HG03045 (cell line): ENCODE data around the gene R3HDM4.
"Not testable (repeated sequence)": the region's sequence is repeated elsewhere in the genome, so short reads cannot be mapped to it uniquely, and the experiment has no call there.

Source experiments
- ATAC-seq: cut with Tn5 transposase; IDR thresholded peaks from one replicate; pipeline ENCODE4 v1.9.1; 2021; ENCODE audit warnings: mild to moderate bottlenecking, moderate library complexity; ENCODE audit not compliant: unreplicated experiment

The R3HDM4 gene

DNA sequence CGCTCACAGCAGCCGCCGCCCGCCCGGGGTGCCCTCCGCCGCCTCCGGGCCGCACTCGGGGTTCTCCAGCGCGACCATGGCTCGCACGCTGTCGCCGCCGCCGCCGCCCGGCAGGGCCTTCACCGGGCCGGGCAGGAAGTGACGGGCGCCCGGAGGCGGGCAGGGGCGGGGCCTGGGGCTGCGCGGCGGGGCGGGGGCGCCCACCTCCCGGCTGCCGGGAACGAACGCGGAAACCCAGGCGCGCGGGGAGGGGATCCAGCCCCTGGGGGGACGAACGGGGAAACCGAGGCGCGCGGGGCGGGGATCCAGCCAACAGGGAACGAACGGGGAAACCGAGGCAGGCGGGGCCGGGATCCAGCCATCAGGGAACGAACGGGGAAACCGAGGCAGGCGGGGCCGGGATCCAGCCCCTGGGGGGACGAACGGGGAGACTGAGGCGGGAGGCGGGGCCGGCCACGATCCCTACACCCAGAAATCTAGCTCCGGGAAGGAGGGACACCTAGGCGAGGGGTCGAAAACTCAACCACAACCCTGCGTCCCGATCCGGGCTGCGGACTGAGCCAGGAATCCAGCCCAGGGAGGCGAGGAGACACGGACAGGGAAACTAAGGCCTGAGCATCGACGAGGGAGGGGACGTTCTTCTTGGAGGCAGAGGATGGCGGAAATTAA lies at the start of gene R3HDM4:
Gene R3HDM4, minus strand, starts transcription at position 140 of the 669 bp plus-strand sequence. Its CDS starts 62 bp downstream, at position 78.
- ATAC-seq, result peak; percentile 55

DNA sequence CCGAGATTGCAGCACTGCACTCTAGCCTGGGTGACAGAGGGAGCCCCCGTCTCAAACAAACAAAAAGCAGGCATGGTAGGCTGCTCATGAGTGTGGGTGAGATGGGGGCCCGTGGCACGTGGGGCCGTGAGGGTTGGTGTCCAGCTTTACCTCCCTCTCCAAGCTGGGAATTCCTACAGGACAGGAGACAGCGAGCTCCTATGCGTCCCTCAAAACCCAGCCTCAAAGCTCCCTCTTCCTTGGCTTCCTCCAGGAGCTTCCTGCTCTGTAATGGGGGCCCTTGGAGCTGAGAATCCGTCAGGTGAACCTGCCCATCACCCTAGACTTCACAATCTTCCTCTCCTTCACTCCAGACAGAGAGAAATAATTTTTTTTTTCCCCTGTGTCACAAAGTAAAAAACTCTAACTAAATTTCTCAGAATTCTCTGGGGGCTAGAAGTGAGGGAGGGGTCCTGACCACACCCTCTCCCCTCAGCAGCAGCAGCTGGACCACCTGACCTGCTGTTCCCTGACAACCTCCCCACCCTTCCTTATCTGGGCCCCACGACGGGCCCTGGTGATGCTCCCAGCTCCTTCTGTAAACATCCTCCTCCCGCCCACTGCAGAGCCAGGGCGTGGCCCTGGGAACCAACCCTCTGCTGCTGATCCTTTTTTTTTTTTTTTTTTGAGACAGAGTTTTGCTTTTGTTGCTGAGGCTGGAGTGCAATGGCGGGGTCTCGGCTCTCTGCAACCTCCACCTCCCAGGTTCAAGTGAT lies 49.0 kb upstream of the R3HDM4 start:
- no peak for ATAC-seq

DNA sequence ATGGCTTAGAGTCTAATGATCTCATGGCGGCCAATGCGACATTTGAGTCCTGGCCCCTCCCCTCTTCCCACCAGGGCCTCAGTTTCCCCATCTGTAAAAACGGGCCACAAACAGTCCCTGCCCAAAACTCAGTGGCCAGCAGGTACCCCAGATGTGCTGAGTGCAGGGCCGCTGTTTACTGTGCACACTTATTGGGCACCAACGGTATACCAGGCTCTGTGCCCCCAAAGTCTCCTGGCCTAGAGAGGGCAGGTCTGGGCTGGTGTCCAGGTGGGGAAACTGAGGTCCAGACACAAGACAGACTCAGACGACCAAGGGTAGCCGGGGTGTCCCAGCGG lies 47.6 kb upstream of the R3HDM4 start:
- no peak for ATAC-seq

DNA sequence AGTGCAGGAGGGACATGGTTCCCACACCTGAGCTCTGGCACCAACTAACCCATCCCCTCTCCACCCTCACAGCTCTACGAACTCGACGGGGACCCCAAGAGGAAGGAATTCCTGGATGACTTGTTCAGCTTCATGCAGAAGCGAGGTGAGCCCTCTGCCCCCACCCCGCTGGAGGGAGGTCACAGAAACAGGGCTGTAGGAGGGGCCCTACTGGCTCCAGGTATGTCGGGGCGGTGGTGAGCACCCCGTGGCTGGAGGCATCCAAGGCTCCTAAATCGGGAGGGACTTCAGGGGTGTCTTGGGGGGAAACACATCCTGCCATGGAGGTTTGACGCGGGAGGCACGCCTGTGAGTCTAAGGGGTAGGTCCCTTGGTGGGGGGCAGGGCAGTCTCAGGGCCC lies 47.0 kb upstream of the R3HDM4 start:
- ATAC-seq, result no peak

DNA sequence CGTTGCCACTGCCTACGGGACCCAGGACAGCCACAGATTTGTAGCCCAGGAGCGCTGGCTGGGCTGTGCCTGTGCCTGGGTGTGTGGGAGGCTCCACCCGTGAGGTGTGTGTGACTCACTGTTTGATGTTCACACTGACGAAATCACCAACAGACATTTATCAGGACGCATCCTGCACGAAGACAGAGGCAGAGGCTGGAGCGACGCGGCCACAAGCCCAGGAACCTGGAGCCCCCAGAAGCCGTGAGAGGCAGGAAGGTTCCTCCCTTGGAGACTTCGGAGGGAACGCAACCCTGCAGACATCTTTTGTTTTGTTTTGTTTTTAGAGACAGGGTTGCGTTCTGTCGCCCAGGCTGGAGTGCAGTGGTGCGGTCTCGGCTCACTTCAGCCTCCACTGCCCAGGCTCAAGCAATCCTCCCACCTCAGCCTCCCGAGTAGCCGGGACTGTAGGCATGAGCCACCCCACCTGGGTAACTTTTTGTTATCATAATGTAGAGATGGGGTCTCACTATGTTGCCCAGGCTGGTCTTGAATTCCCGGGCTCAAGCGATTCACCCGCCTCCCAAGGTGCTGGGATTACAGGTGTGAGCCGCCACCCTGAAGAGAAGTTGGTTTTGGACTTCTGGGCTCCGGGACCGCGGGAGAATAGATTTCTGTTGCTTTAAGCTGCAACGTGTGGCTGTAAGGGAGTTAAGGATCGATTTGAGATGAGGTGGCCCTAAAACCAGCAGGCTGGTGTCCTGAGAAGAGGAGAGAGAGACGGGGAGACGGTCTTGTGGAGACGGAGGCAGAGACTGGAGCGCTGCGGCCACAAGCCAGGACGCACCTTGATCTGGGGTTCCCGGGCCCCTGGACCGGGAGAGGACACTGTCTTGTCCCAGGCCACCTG lies 46.2 kb upstream of the R3HDM4 start:
- no peak for ATAC-seq

DNA sequence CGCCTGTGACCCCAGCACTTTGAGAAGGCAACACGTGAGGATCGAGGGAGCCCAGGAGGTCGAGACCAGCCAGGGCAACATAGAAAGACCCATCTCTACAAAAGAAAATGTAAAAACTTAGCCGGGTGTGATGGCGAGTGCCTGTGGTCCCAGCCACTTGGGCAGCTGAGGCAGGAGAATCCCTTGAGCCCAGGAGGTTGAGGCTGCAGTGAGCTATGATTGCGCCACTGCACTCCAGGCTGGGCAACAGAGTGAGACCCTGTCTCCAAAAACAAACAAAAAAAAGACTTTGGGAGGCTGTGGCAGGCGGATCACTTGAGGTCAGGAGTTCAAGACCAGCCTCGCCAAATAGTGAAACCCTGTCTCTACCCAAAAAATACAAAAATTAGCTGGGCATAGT lies 44.6 kb upstream of the R3HDM4 start:
- not testable (repeated sequence) for ATAC-seq

DNA sequence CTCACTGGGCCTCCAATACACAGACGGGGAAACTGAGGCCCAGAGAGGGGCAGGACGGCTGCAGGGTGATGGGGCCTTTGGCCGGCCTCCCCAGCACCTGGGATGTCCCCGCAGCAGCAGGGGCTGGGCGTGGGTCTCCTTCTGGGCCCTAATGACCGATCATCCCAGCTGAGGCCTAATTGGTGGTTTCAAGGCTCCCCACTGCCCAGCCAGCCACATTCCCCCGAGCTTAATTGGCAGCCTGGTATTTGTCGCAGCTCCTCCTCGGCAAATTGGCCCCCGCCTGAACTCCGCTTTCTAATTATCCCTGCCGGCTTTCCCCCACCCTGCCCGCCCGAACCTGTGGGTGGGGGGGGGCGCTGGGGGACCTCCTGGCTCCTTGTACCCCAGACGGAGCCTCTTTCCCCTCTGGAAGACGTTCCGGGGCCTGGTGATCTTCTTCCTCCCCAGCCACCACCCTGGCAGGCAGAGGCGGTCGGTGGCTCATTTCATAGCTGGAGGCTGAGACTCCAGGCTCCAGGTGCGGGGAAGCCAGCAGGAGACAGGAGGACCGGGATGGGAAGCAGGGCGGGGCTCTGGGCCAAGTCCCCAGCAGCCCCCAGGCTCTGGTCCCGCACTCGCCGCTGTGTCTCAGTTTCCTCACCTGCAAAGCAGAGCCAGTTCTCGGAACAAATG lies 43.9 kb upstream of the R3HDM4 start:
- no peak for ATAC-seq

DNA sequence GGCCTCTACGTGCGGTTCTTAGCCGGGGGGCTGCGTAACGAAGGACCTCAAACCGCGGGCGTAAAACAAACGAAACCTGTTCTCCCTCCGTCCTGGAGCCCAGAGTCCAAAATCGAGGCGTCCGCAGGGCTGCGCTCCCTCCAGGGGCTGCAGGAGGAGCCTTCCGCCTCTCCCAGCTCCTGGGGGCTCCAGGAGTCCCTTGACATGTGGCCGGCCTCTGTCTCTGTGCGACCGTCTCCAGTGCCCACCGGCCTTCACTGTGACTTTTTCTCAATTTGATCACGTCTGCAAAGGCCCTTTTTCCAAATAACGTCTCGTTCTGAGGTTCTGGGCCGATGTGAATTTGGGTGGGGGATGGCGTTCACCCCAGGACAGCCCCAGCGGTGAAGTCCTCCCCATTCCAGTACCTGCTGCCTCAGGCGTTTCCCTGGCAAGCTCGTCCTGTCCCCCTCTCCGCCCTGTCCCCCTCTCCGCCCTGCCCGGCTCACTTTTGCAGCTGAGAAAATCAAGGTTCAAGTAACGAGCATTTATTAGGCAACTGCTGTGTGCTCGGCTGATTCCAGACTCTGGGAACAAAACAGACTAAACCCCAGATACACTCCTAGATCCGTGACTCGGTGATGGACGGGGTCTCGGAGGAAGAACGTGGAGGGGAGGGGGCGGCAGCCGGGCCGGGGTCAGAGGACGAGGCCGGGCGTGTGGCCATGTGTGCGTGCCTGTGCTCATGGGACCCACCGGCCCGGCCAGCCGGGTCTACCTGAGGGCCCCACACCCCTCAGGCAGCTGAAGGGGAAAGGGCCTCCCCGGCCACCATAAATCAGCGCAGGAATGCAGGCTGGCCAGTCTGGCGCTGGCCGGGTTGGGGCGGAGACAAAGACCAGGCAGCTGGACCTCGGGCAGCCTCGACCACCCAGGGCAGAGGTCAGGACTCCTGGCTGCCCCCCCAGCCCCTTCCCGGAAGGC lies 43.1 kb upstream of the R3HDM4 start:
- ATAC-seq, result no peak

DNA sequence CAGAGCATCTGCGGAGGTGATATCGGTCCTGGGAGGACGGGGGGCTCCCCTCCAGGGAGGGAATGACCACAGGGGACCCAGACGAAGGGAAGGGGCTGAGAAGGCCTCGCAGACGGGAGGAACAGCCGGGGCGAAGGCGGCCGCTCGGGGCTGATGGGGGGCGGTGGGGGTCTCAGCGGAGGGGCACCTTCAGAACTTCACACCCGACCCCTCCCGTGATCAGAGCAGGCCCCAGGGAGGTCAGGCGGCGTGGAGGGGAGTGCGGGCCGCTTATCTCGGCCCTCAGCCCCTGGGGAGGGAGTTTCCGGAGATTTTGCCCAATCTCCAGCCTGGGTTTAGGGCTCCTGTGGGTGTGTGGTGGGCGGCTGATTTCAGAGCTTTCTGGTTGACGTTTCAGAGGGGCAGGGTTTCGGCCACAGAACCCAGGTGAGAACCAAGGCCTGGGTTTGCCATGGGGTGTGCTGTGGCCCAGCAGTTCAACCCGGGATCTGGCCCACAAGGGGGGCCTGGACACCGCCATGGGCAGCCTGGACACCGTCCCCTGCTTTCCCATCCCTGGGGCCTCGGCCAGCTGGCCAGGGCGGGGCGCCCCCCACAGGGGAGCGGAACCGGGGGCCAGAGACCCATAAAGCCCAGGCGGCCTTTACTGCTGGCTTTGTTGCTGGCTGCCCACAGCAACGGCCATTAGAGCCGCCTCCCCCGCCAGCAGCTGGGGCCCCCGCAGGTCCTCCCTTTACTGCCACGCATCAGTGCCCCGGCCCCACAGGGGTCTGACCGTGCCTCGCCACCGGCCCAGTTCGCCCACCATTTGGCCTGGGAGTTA lies 41.9 kb upstream of the R3HDM4 start:
- ATAC-seq, result no peak

DNA sequence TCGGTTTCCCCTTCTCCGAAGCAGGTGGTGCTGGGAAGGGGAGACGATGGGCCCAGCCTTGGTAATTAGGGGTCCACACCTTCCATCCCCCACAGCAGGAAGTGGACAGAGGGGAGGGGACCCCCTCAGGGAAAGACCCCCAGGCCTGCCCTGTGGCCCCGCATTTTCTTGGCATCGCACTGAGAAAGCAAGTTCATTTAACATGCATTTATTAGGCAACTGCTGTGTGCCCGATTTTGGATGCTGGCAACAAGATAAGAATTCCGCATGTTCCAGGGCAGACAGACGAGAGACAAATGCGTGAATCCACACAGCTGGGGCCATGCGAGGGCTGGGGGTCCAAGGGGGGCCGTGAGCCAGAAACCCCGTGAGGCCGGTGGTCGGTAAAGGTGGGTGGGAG lies 41.3 kb upstream of the R3HDM4 start:
- no peak for ATAC-seq

DNA sequence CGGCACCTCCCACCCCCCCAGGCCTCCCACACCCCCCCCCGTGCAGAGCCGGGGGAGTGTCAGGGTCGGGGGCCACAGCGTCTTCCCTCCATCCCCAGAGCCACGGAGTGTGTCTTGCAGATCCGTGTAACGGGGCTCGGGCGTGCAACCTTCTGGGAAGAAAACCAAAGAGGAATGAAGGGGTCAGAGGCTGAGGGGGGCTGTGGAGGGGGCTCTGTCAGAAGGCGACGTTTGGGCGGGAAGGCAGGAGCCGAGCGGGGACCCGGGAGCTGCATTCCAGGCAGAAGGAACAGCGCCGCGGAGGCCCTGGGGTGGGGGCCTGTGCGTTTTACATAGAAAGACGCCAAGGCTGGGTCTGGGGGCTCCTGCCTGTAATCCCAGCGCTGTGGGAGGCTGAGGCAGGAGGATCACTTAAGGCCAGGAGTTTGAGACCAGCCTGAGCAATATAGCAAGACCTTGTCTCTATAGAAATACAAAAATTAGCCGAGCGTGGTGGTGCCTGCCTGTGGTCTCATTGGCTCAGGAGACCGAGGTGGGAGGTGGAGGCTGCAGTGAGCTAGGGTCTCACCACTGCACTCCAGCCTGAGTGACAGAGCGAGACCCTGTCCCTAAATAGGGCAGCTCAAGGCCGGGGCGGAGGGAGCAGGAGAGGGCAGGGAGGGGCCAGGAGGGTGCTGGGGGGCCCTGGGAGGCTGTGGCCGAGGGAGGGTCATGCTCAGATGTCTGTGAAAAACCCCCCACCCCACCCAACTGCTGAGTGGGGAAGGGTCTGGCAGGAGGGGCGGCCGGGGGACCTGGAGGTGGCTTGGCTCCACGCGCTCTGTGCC lies 40.6 kb upstream of the R3HDM4 start:
- ATAC-seq, result no peak

DNA sequence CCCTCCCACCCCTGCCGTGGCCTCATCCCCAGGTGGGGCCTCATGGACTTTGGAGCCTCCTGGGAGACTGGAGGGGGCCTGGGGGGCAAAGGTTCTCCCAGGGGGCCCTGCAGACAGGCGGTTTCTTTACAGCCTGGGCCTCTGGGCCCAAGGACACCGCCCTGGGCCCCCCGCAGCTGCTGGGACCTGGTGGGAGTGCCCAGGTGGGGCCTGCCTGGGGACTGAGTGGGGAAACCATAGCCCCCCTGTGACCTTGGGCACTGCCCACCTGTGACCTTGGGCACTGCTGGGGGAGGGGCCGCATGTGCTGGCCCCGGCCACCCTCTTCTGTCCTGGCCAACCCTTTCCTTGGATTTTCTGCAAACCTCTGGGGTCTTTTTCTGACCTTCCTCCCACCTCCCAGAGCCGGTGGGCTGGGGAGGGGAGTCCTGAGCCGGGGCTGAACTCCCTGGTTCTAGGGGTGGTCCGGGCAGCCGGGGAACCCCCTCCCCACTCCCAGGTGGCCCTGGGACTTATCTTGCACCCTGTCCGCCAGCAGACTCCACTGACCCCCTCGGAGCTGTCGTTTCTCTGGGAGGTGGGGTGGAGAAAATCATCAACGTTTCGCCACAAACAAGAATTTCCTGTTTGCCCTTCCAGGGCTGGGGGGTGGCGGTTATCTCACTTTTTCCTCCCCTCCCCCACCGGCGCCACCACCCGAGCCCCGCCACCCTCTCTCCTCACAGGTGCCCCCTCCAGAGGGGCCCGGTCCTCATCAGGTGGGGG lies 39.8 kb upstream of the R3HDM4 start:
- ATAC-seq, result no peak

DNA sequence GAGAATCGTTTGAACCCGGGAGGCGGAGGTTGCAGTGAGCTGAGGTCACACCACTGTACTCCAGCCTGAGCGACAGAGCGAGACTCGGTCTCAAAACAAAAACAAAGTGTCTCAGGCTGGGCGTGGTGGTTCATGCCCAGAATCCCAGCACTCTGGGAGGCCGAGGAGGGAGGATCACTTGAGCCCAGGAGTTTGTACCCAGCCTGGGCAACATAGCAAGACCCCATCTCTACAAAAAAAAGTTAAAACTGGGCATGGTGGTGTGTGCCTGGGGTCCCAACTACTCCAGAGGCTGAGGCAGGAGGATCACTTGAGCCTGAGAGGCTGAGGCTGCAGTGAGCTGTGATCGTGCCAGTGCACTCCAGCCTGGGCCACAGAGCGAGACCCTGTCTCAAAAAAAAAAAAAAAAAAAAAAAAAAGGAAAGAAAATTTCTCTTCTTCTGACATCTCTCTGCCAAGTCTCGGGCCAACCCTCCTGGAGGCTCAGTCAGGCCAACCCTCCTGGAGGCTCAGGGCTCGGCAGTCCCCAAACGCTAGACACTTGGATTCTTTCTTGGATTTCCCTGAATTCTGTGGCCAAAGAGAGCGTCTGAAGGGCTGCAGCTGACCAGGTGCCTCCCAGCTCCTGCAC lies 39.1 kb upstream of the R3HDM4 start:
- ATAC-seq, result no peak

DNA sequence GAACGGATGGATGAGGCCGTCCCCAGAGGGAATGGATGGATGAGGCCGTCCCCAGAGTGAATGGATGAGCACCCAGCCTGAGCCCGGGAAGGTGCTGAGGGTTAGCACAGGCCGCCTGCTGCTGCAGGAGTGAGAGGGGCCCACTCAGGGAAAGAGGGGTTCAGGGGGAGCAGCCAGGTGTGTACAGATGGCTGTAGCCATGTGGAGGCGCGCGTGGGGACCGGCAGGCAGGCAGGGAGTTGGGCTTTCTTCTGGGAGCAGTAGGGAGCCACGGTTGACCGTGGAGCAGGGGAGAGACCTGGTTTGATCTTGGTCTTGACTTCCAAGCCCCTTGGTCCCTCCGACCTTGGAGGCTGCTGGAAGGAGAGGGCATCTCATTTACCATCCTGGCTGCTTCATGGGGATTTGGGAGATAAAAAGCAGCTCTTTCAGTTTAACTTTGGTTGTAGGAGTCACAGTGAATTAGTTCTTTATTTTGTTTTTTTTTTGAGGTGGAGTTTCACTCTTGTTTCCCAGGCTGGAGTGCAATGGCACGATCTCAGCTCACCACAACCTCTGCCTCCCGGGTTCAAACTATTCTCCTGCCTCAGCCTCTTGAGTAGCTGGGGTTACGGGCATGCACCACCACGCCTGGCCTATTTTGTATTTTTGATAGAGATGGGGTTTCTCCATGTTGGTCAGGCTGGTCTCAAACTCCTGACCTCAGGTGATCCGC lies 37.5 kb upstream of the R3HDM4 start:
- ATAC-seq, result no peak

DNA sequence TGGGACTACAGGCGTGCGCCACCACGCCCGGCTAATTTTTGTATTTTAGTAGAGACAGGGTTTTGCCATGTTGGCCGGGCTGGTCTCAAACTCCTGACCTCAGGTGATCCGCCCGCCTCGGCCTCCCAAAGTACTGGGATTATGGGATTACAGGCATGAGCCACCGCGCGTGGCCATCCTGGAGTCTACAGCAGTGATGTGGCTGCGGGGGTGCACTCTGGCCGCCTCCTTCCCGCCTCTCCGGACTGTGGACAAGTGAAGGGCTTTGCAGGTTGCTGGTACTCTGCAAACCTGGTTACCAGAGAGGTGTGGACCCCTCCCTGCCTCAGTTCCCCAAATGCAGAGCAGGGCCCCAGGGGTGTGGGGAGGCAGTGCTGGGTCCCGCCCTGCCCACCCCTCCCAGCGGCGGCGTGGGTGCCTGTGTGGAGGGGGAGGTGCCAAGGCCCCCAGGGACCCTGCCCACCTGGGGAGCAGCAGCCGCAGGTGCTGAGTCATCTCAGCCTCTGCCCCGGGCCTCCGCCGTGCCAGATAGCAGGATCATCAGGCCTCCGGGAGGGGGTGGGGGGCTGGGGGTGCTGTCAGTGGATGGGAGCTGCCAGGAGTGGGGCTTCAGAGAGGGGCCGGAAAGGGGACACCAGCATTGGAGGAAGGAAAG lies 36.0 kb upstream of the R3HDM4 start:
- ATAC-seq, result no peak
